GM10266 (cell line): ENCODE results near the gene MAST3.

Source experiments
- DNase-seq: peaks from one replicate; pipeline ENCODE4 v3.0.0; 2012; ENCODE audit errors: extremely low spot score
- CTCF ChIP-seq: IDR thresholded peaks from 2 replicates; pipeline ENCODE4 v1.5.1; 2012; ENCODE audit warnings: mild to moderate bottlenecking, low read depth; ENCODE audit not compliant: control insufficient read depth, insufficient read depth; ENCODE audit errors: missing control alignments

The MAST3 gene

DNA sequence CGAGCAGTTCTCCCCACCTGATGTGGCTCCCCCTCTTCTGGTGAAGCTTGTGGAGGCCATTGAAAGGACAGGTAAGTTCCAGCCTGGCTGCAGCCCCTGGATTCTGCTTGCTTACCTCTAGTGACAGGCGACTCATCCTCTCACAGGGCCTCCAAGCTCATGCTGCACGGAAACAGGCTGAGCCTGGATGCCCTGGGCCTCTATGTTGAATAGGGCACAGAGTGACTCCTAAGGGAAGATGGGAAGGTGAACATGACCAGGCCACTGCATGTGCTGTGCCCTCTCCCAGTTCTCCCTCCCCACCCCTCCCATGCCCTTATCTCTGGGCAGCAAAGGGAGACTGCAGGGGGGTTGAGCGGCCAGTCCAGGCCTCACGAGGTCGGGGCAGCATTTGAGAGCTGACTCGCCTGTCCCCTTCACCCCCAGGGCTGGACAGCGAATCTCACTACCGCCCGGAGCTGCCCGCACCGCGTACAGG, 63.0 kb downstream of the MAST3 start:
- TF ChIP-seq CTCF: no peak
- no peak for DNase-seq

DNA sequence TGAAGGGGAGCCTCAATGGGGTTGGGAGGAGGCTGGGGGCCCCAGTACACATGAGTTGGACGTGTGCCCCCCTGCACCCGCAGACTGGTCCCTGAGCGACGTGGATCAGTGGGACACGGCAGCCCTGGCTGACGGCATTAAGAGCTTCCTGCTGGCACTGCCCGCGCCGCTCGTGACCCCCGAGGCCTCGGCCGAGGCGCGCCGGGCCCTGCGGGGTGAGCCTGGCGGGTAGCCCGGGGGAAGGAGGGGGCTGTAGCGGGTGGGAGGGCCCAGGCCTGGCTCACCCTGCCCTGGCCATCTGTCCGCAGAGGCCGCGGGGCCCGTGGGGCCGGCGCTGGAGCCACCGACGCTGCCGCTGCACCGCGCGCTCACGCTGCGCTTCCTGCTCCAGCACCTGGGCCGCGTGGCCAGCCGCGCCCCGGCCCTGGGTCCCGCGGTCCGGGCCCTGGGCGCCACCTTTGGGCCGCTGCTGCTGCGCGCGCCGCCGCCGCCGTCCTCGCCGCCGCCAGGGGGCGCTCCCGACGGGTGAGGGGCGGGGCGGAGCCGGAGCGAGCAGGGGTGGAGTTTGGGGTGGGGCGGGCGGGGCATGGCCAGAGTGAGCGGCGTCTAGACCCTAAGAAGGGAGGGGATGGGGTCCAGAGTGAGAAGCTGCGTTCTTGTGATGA, 63.5 kb downstream of the MAST3 start:
- peak; percentile 100 for TF ChIP-seq CTCF
- DNase-seq: peak; percentile 98

DNA sequence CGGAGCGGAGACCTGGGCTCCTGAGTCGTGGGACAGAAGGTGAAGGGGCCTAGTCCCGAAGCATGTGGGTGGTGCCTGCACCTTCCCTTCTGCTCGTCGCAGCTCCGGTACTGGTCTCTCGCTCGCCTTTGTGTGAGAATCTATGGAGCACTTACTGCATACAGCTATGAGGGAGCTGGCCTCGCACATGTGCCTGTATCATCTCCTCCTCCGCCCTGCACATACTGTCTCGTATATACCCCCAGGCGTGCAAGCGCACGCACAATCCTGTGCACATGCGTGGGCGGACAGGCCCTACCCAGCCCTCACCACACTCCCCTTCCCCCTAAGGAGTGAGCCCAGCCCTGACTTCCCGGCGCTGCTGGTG, 64.0 kb downstream of the MAST3 start:
- TF ChIP-seq CTCF: no peak
- no peak for DNase-seq

- no peak for TF ChIP-seq CTCF
- no peak for DNase-seq
These were observed 66.5 kb downstream of the MAST3 start for GRCh38 chr19:18164072-18164471.

DNA sequence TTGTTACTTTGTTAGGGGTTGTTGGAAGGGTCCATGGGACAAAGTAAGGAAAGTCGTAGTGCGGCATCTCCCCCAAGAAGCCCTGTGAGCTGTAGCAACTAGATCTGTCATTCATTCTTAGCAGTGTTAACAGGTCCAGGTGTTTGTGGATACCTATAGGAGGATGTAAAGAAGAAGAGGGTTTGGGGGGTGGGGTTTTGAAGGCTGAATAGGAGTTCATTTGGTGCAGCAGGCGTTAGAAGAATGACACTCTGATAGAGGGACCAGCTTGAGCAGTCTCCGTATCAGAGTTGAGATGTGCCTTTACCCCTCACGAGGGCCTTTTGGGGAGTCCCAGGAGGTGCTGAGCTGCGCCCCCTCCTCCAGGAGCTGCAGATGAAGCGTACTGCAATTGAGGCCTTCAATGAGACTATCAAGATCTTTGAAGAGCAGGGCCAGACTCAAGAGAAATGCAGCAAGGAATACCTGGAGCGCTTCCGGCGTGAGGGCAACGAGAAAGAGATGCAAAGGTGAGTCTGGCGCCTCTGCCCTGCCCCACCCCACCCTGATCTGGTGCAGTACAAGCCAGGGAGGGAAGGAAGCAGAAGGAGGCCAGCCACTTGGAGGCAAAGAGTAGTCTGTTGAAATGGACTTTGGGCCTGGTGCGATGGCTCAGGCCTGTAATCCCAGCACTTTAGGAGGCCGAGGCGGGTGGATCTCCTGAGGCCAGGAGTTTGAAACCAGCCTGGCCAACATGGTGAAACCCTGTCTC, 68.4 kb downstream of the MAST3 start:
- no peak for TF ChIP-seq CTCF
- DNase-seq: no peak

GRCh38 chr19:18167011-18167410, 69.4 kb downstream of the MAST3 start:
- no peak for TF ChIP-seq CTCF
- DNase-seq: no peak
